Neuronal stem cell (in vitro differentiated cells): ENCODE results near the gene MAP1S.

Experiments
- DNase-seq: peaks from one replicate; pipeline ENCODE4 v3.0.0-alpha.2; 2013; ENCODE audit warnings: low spot score
- H2AFZ ChIP-seq: one replicate; pipeline ENCODE4 v1.6.1; 2013; ENCODE audit warnings: mild to moderate bottlenecking, low read length, inconsistent platforms
- H2AK5ac ChIP-seq: 2 replicates; pipeline ENCODE4 v1.6.1; 2013; ENCODE audit warnings: low read depth, mild to moderate bottlenecking, inconsistent platforms, low read length, moderate library complexity, mixed read lengths
- H2BK120ac ChIP-seq: 2 replicates; pipeline ENCODE4 v1.6.1; 2013; ENCODE audit warnings: low read depth, mild to moderate bottlenecking, inconsistent platforms, low read length, moderate library complexity, mixed read lengths
- H2BK12ac ChIP-seq: one replicate; pipeline ENCODE4 v1.6.1; 2013; ENCODE audit warnings: low read length, inconsistent platforms
- H2BK15ac ChIP-seq: 2 replicates; pipeline ENCODE4 v1.6.1; 2013; ENCODE audit warnings: mild to moderate bottlenecking, low read length, inconsistent platforms, mixed read lengths
- H2BK5ac ChIP-seq: one replicate; pipeline ENCODE4 v1.6.1; 2013; ENCODE audit warnings: inconsistent platforms, mild to moderate bottlenecking, low read length, moderate library complexity
- H3K14ac ChIP-seq: one replicate; pipeline ENCODE4 v1.6.1; 2013; ENCODE audit warnings: low read length, inconsistent platforms
- H3K18ac ChIP-seq: 2 replicates; pipeline ENCODE4 v1.6.1; 2013; ENCODE audit warnings: low read length, inconsistent platforms
- H3K23ac ChIP-seq: 2 replicates; pipeline ENCODE4 v1.6.1; 2013; ENCODE audit warnings: low read depth, mild to moderate bottlenecking, mixed read lengths, low read length, inconsistent platforms; ENCODE audit not compliant: poor library complexity
- H3K27ac ChIP-seq: replicated peaks from 3 replicates; pipeline ENCODE4 v1.5.1; 2013; ENCODE audit warnings: low read length, inconsistent platforms
- H3K27me3 ChIP-seq, 3 experiments: 2 replicates each; pipeline ENCODE4 v1.6.1; 2013; ENCODE audit warnings: low read length in 3 of 3, mild to moderate bottlenecking in 2 of 3, inconsistent platforms in 1 of 3, low read depth in 1 of 3, mixed read lengths in 1 of 3, moderate library complexity in 1 of 3; ENCODE audit not compliant: control insufficient read depth in 3 of 3, insufficient read depth in 3 of 3
- H3K36me3 ChIP-seq, 2 donors: replicated peaks in 1 of 2; 2 replicates each; pipeline ENCODE4 v1.6.1; 2013; ENCODE audit warnings: low read length in 2 of 2; ENCODE audit not compliant: control insufficient read depth in 2 of 2, insufficient read depth in 2 of 2
- H3K4ac ChIP-seq: 2 replicates; pipeline ENCODE4 v1.6.1; 2013; ENCODE audit warnings: inconsistent platforms, mild to moderate bottlenecking, low read length, moderate library complexity
- H3K4me1 ChIP-seq, 2 donors: 1 replicate in 1 of 2; 2 replicates in 1 of 2; pipeline ENCODE4 v1.6.1; 2013; ENCODE audit warnings: low read length in 2 of 2, low read depth in 1 of 2; ENCODE audit not compliant: control insufficient read depth in 2 of 2, insufficient read depth in 1 of 2
- H3K4me2 ChIP-seq: one replicate; pipeline ENCODE4 v1.6.1; 2013; ENCODE audit warnings: mild to moderate bottlenecking, low read length, inconsistent platforms; ENCODE audit not compliant: insufficient read depth, poor library complexity, severe bottlenecking
- H3K4me3 ChIP-seq, 2 donors: 2 replicates each; pipeline ENCODE4 v1.5.1; 2013; ENCODE audit warnings: low read length in 2 of 2, mild to moderate bottlenecking in 2 of 2, inconsistent platforms in 1 of 2, moderate library complexity in 1 of 2
- H3K79me1 ChIP-seq: one replicate; pipeline ENCODE4 v1.6.1; 2013; ENCODE audit warnings: low read depth, mild to moderate bottlenecking, inconsistent platforms, low read length, moderate library complexity
- H3K9ac ChIP-seq: one replicate; pipeline ENCODE4 v1.6.1; 2013; ENCODE audit warnings: mild to moderate bottlenecking, low read depth, low read length, inconsistent platforms; ENCODE audit not compliant: poor library complexity
- H3K9me3 ChIP-seq, 2 donors: replicated peaks in 1 of 2; 2 replicates each; pipeline versions ENCODE3 to v1.6.1; 2013; ENCODE audit warnings: low read length in 2 of 2, mild to moderate bottlenecking in 2 of 2, inconsistent platforms in 1 of 2, low read depth in 1 of 2, mixed read lengths in 1 of 2, moderate library complexity in 1 of 2; ENCODE audit not compliant: control insufficient read depth in 2 of 2, insufficient read depth in 1 of 2
- H4K8ac ChIP-seq: one replicate; pipeline ENCODE4 v1.6.1; 2013; ENCODE audit warnings: low read depth, mild to moderate bottlenecking, inconsistent platforms, low read length, moderate library complexity
- H4K91ac ChIP-seq: one replicate; pipeline ENCODE4 v1.6.1; 2013; ENCODE audit warnings: low read length, low read depth, mild to moderate bottlenecking, inconsistent platforms; ENCODE audit not compliant: poor library complexity
- WGBS, 2 donors: extraction: QIAGEN DNeasy Blood & Tissue Kit; methylation state at CpG; one replicate each; pipeline ENCODE4 v1.1.7; 2013; ENCODE audit warnings: missing lambda C conversion rate in 2 of 2, mixed read lengths in 1 of 2; ENCODE audit not compliant: insufficient read length in 2 of 2, insufficient replicate concordance in 1 of 2; ENCODE audit errors: extremely low coverage in 2 of 2; 5-methylcytosine and 5-hydroxymethylcytosine counted together

The MAP1S gene

GRCh38 chr19:17681505-17682125, 37.7 kb upstream of the MAP1S start:
- Histone ChIP-seq H3K9ac (no peak overlapping the region), H3K23ac (no peak overlapping the region), H3K4ac (no peak overlapping the region), H2AK5ac (no peak overlapping the region), H3K27me3 (peaks cover 0 to 16% (median 0%) of the 10 kb centered on the region in 3 experiments), H3K27ac (no peak overlapping the region), H3K4me3 (no peak overlapping the region), H4K91ac (no peak overlapping the region), H2BK120ac (no peak overlapping the region), H4K8ac (no peak overlapping the region), H3K18ac (no peak overlapping the region), H2AFZ (no peak overlapping the region), H3K79me1 (no peaks in the 10 kb centered on the region), H3K4me2 (no peak overlapping the region), H2BK15ac (no peak overlapping the region), H3K4me1 (peaks cover 14 to 21% of the 10 kb centered on the region in 2 donors), H3K9me3 (no peaks in the 10 kb centered on the region), H3K36me3 (no peaks in the 10 kb centered on the region), H2BK5ac (no peak overlapping the region), H3K14ac (no peak overlapping the region), H2BK12ac (no peak overlapping the region)
- DNase-seq: no peak
- WGBS, 2 donors: no CpG with 5 or more reads among the region's 25 CpGs

- Histone ChIP-seq H2AK5ac (no peak overlapping the region), H3K4me3 (no peak overlapping the region), H4K91ac (no peak overlapping the region), H2BK5ac (no peak overlapping the region), H2AFZ (no peak overlapping the region), H3K4me2 (no peak overlapping the region), H3K9ac (no peak overlapping the region), H3K9me3 (no peaks in the 10 kb centered on the region), H2BK15ac (no peak overlapping the region), H3K14ac (no peak overlapping the region), H4K8ac (no peak overlapping the region), H3K36me3 (no peaks in the 10 kb centered on the region), H3K79me1 (no peaks in the 10 kb centered on the region), H3K27me3 (peaks cover 0 to 21% (median 0%) of the 10 kb centered on the region in 3 experiments), H3K4ac (no peak overlapping the region), H2BK12ac (no peak overlapping the region), H3K27ac (no peak overlapping the region), H3K18ac (no peak overlapping the region), H2BK120ac (no peak overlapping the region), H3K23ac (no peak overlapping the region), H3K4me1 (peaks cover 19 to 25% of the 10 kb centered on the region in 2 donors)
- no CpG with 5 or more reads among the region's 5 CpGs for WGBS, 2 donors
- DNase-seq: no peak
Measured at GRCh38 chr19:17682273-17682672, 37.0 kb upstream of the MAP1S start.

- Histone ChIP-seq H3K27me3 (peaks cover 0 to 29% (median 5%) of the 10 kb centered on the region in 3 experiments), H3K4me2 (no peak overlapping the region), H3K9ac (no peak overlapping the region), H3K36me3 (no peaks in the 10 kb centered on the region), H3K9me3 (no peaks in the 10 kb centered on the region), H3K79me1 (no peaks in the 10 kb centered on the region), H4K91ac (no peak overlapping the region), H2BK120ac (no peak overlapping the region), H3K4me1 (peaks cover 25% of the 10 kb centered on the region in 2 donors), H3K18ac (no peak overlapping the region), H3K4ac (no peak overlapping the region), H2AFZ (no peak overlapping the region), H2BK15ac (no peak overlapping the region), H3K4me3 (no peak overlapping the region), H3K14ac (no peak overlapping the region), H2BK12ac (no peak overlapping the region), H3K23ac (no peak overlapping the region), H2AK5ac (no peak overlapping the region), H2BK5ac (no peak overlapping the region), H3K27ac (no peak overlapping the region), H4K8ac (no peak overlapping the region)
- WGBS, 2 donors: no CpG with 5 or more reads among the region's 4 CpGs
- no peak for DNase-seq
Measured at GRCh38 chr19:17683078-17683477, 36.2 kb upstream of the MAP1S start.

GRCh38 chr19:17684256-17684655, 35.0 kb upstream of the MAP1S start:
- no peak overlapping the region for H2BK120ac ChIP-seq
- no peak overlapping the region for H3K23ac ChIP-seq
- no peak overlapping the region for H3K4me2 ChIP-seq
- no peak overlapping the region for H3K18ac ChIP-seq
- H4K91ac ChIP-seq: no peak overlapping the region
- H3K9me3 ChIP-seq: no peaks in the 10 kb centered on the region
- H3K27me3 ChIP-seq: peaks cover 0 to 29% (median 5%) of the 10 kb centered on the region in 3 experiments
- H2AK5ac ChIP-seq: no peak overlapping the region
- H3K4me1 ChIP-seq: peaks cover 27 to 30% of the 10 kb centered on the region in 2 donors
- H3K14ac ChIP-seq: no peak overlapping the region
- WGBS, 2 donors: no CpG with 5 or more reads among the region's 4 CpGs
- no peak overlapping the region for H2BK5ac ChIP-seq
- H3K27ac ChIP-seq: no peak overlapping the region
- no peak overlapping the region for H2BK15ac ChIP-seq
- no peak overlapping the region for H3K4ac ChIP-seq
- H4K8ac ChIP-seq: no peak overlapping the region
- no peak overlapping the region for H3K9ac ChIP-seq
- no peaks in the 10 kb centered on the region for H3K79me1 ChIP-seq
- no peak overlapping the region for H3K4me3 ChIP-seq
- DNase-seq: no peak
- no peak overlapping the region for H2AFZ ChIP-seq
- H2BK12ac ChIP-seq: no peak overlapping the region
- no peaks in the 10 kb centered on the region for H3K36me3 ChIP-seq
